ENCODE results near the gene TFRC.
"Not testable (repeated sequence)": the region's sequence is repeated elsewhere in the genome, so short reads cannot be mapped to it uniquely, and the experiment has no call there.

TFRC gene

DNA sequence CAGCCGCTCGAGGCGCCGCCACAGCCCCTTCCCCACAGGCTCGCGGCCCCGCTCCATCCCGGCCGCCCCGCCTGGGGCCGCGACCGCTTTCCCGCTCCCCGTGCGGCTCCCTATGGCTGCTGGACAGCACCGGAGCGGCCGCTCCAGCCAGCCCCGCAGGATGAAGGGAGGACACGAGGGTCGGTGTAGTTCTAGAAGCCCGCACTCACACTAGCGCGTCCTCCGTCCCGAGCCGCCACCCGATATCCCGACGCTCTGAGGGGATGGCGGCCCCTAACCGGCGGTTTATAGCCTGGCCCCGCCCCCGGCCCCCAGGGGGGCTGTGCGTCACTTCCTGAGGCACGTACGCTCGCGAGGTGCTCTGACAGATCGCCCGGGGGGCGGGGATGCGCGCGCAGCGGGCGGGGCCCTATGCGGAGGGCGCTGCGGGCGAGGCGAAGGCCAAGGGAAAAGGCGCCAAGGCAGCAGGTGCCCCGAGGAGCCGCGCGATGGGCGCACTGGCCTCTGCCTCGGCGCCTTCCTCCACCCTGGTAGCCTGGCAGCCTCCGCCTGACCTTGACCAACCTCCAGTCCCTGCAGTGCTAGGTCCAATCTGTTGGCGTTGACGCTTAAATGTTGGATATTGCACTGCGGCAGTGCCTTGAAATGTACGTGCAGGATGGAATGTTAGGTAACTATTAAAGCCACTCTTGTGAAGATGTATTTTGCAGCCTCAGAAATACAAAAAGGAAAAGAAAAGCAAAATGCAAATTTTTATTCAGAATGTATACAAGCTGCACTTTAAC lies at the start of gene TFRC:
TFRC (minus strand) TSS at position 257 of the 785 bp plus-strand sequence. CDS start 4,991 bp downstream, outside the sequence.
- DNase-seq = peak; percentile 80 to 81

DNA sequence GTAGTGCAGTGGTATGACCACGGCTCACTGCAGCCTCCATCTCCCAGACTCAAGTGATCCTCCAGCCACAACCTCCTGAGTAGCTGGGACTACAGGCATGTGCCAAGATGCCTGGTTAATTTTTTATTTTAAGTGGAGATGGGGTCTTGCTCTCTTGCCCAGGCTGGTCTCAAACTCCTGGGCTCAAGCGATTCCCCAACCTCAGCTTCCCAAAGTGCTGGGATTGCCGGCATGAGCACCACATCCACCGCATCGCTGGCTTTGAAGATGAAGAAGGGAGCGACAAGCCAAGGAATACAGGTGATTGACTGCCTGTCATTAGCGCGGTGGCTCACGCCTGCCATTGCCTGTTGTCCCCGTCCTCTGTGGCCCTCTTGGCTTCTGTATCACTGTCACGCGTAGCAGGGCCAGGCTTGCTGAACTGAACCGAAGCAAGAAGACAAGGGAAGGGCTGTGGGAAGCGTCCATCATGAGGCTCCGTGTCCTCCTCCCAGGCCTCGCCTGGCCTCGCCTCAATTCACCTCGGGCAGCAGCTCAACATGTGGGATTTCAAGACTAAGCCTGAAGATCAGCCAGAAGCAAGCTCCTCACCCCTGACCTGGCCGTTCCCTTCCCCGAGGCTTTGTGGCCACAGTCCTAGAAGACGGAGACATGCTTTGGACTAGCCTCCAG lies 46.4 kb upstream of the TFRC start:
- no peak for DNase-seq

DNA sequence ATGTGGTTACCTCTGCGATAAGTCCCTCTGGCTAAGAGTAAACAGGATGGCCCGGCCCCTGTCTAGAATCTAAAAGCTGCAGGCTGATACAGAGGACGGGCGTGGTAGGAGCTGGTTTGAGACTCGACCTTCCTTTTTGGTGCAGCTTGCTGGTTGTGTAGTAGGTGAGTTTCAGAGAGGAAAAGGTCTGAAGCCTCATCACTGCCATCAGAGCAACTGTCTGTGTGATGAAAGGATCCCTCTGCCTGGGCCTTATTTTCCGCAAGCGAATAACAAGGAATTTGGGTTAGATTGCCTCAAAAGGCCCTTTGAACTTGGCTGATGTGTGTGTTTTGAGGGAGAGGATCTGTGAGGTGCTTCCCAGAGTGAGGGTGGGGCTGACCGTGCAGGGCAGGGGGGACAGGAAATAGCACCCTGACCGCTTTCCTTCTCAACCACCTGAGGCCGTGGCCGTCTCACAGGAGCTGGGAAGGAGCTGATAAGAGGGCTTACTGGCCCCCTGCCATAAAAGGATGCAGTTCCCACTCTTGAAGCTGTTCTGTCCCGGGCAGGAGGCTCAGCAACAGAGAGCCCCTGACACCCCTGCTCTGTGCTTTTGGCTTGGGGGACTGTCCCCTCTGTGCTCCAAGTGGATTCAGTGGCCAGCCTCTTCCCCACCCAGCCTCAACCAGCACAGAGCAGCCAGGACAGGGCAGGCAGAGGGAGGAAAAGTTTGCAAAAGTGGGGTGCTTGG lies 45.6 kb upstream of the TFRC start:
- no peak for DNase-seq

DNA sequence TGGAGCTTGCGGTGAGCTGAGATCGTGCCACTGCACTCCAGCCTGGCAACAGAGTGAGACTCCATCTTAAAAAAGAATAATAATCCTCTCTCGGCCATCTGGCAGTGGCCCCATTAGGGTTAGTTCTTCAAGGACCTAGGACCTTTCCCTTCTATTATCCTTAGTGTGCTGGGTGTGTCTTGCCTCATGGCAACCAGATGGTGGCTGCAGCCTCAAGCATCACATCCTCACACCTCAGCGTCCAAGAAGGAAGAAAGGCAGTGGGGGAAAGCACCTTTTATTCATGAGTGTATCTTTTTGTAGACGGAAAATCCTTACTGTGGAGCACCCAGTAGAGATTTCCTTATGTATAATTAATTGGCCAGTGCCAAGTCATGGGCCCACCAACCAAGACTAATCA lies 42.7 kb upstream of the TFRC start:
- DNase-seq = no peak

DNA sequence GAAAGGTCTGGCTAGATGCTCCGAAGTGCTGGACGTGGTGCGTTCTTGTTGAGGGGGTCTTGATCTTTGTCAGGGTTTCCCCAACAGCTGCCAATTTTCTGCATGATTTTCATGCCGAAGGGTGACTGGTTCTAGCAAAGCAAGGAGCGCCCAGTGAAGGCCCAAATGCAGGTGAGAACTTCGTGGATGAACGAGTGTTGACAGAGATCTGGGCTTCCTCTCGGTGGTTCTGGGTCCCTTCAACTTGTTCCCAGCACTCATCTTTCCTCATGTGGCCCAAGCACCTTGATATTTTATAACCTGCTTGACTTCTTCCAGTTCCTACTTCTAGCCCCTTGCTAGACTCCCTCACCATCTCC lies 40.8 kb upstream of the TFRC start:
- no peak for DNase-seq

DNA sequence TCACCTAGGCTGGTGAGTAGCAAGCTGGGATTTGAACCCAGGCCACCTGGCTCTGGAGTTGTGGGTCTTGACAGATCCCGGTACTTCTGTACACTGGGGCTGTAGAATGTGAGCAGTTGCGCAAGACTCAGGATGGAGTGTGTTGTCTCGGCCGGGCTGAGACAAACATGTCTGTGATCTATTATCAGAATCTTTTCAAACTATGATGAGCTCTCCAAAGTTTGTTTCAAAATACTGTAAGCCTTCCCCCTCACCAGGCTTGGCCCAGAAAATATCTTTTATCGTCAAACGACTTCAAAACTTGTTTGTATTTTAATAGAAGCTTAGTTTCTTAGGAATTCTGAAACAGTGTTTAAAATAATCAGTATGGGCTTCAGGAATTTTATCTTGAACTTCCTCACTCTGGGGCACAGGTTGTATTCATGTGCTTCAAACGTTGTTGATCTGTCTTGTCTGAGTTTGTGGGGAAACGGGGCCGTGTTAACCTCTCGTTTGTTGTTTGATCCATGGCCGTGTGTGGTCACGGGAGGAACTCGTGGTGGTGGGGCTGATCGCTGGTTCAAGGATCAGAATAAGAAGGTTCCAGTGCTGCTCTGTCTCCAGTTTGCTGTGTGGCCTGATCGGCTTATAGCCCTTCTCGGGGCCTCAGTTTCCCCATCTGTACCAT lies 40.3 kb upstream of the TFRC start:
- DNase-seq = no peak

DNA sequence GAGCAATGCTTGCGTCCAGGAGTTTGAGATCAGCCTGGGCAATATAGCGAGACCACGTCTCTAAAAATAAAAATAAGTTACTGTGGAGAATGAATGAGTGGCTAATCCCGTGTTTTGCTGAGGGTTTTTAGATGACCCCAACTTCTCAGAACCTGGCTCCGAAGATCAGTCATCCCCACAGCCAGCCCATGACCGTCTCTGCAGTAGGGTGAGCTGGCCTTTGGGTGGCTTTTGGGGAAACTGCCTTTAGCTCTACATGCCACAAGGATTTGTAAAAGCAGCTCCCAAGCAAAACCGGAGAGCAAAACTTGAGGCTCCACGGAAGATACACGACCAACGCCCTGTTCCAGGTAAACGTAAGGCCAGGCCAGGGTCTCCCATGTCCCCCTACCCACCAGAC lies 39.2 kb upstream of the TFRC start:
- no peak for DNase-seq

DNA sequence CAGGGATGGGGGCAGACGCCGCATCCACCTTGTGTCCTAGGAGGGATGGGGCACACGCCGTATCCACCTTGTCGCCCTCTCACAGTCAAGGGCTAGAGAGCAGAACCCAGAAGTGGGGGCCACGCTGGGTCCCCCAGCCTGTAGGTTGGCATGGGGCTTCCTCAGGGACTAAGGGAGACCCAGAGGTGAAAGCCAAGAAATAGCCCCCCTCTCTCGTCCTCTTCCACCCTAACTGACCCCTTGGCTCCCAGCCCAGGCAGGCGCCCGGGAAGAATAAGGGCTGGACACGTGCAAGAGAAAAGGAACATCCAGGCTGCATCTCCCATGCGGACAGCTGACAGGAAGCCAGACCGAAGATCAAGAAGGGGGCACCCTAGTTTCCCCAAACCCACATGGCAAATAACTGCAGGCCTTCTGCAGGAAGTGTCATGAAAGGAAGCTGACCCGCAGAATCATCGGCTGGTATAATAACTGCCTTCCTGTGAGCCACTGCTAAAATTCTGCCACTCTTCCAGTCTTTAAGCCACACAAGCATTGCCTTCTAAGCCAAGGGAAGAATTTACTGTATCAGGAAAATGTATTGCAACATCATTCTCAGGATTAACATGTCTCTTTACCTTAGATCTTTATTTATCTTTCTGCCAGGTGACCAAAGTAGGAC lies 38.5 kb upstream of the TFRC start:
- peak in 1 of 2 donors; percentile 91 for DNase-seq

DNA sequence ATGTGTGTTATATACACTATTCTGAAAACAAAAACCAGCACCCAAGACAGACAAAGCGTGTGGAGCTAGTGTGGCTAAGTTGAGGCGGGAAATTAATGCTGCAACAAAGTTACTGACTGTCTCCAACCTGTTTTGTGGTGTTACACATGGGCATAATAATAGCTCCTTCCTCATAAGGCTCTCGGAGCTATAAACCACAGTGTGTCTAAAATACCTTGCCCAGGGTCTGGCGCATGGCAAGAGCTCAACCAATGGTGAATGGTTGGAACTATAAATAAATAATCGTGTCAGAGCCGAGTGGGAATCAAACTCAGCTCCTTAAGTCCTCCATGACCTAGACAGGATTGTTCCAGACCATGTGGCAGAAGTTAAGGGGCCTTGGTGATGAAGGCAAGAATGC lies 35.9 kb upstream of the TFRC start:
- DNase-seq = peak in 1 of 2 donors; percentile 50

DNA sequence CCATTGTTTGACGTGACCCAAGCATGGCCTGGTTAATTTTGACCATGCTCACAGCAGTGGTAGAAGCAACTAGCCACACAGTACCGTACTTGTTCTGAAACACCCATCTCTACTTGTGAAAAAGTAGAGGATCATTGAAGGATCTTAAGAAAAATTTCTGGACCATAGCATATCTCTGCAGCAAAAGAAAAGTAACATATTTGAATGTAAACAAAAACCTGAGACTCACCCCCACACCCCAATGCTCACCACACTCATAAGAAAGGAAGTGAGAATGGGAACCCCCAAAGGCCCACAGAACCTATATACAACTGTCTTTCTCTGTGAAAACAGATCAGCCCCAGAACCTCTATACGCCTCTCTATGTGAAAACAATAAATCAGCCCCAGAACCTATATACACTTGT lies 33.8 kb upstream of the TFRC start:
- DNase-seq = peak in 1 of 2 donors; percentile 54

DNA sequence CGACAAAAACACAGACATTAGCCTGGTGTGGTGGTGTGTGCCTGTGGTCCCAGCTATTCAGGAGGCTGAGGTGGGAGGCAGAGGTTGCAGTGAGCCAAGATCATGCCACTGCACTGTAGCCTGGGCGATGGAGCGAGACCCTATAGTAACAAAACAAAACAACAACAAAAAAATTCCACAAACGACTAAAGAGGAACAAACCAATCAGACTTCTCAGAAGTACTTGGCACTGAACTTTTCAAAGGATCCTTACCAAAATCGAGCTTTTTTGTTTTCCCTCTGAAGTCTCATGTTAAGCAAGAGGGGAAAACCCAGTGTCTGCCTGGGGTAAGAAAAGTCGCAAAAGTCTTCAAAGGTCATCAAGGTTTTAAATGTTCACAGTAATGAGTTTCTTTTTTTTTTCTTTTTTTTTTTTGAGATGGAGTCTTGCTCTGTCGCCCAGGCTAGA lies 30.1 kb upstream of the TFRC start:
- DNase-seq = peak in 1 of 2 donors; percentile 66

DNA sequence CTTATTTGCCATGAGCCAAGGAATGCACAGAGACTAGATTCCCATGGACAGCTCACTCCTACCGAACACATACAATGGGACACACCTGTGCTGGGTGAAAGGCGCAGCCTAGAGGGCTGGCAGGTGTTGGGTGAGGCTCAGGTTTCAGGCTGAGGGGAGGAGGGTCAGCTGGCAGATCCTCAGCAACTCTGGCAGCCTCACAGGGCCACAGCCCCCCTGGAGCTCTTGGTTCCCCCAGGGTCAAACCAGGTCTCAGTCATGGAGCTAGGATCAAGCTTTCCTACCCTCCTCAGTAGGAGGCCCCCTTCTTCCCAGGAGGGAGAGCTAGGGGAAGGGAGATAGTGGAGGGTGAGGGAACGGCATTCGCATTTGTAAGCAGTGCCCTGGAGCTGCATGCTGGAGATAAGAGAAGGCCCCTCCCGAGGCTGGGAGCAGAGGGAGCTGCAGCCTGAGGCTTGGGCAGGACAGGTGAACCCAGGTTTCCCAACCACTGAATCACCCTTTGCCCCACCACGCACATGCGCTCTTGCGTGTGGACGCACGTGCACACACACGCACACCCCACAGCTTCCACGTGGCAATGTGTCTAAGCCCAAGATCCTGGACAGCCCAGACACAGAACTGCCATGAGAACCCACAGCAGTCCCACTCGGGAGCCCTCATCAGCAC lies 26.3 kb upstream of the TFRC start:
- no peak for DNase-seq

DNA sequence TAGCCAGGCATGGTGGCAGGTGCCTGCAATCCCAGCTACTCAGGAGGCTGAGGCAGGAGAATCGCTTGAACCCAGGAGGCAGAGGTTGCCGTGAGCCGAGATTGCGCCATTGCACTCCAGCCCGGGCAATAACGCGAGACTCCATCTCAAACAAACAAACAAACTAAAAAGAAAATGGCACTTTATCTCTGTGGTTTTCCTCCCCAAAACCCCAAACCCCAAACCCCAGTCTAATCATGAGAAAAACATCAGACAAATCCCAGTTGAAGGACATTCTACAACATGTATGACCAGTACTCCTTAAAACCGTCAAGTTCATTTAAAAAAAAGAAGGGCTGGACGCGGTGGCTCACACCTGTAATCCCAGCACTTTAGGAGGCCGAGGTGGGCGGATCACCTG lies 22.8 kb upstream of the TFRC start:
- DNase-seq = not testable (repeated sequence)

DNA sequence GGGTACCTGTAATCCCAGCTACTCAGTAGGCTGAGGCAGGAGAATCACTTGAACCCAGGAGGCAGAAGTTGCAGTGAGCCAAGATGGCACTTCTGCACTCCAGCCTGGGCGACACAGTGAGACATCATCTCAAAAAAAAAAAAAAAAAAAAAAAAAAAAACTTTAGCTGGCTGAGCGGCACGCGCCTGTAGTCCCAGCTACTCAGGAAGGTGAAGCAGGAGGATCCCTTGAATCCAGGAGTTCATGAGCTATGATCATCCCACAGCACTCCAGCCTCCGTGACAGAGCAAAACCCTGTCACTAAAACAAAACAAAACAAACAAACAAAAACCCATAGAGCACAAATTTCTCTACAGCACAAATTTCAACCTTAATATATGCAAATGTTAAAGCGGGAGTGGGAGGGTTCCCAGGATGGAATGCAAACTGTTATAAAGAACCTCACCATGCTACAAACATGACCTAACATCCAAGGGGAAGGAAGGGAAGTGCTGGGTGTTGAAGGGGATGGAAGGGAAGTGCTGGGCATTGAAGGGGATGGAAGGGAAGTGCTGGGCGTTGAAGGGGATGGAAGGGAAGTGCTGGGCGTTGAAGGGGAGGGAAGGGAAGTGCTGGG lies 16.6 kb upstream of the TFRC start:
- not testable (repeated sequence) for DNase-seq

DNA sequence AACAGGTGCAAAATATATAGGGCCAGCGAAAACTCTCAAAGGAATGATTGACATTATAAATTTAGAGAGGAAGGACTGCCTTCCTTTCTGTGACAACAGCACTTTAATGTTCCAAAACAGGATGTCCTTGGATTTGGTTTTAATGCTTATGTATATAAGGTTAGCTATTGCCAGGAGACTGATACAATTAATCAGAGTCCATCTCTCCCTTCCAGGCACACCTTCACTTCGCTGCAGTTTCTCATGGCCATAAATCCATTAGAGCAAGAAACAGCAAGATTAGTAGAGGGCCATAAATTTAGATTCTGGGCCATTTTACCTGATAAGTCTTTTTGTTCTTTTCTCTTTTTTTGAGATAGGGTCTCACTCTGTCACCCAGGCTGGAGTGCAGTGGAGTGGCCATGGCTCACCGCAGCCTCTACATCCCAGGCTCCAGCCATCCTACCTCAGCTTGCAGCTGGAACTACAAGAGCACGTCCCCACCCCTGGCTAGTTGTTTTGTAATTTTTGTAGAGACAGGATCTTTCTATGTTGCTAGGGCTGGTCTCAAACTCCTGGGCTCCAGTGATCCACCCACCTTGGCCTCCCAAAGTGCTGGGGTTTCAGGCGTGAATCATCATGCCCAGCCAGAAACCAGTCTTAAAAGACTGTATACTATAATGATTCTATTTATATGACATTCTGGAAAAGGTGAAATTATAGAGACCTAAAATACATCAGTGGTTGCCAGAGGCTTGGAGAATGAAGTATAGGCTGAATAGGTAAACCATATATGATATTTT lies 15.7 kb upstream of the TFRC start:
- no peak for DNase-seq

DNA sequence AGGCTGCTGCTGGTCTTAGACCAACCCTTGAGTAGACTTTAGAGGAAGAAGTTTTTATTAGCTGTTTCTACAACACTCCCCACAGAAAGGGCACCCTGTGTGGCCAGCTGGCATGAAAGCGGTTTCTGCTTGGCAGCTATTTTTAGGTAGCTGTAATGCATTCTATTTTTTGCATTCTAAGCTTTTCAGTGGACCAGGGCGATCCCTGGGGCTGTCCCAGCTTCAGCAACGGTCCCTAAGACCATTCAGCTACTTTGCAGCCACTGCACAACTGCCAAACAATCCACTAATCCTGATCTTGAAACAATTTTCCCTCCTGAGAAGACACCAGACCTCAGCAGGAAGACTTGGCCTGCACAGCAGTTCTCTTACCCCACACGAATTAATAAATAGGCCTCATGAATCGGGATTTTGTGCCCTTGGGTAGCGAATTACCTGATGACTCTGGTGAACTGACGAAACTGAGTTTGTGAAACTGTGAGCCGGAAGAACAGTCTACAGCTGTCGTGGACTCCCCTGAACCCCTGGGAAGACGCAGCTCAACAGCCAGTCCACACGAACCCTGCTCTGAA lies 14.6 kb upstream of the TFRC start:
- peak in 1 of 2 donors; percentile 57 for DNase-seq

DNA sequence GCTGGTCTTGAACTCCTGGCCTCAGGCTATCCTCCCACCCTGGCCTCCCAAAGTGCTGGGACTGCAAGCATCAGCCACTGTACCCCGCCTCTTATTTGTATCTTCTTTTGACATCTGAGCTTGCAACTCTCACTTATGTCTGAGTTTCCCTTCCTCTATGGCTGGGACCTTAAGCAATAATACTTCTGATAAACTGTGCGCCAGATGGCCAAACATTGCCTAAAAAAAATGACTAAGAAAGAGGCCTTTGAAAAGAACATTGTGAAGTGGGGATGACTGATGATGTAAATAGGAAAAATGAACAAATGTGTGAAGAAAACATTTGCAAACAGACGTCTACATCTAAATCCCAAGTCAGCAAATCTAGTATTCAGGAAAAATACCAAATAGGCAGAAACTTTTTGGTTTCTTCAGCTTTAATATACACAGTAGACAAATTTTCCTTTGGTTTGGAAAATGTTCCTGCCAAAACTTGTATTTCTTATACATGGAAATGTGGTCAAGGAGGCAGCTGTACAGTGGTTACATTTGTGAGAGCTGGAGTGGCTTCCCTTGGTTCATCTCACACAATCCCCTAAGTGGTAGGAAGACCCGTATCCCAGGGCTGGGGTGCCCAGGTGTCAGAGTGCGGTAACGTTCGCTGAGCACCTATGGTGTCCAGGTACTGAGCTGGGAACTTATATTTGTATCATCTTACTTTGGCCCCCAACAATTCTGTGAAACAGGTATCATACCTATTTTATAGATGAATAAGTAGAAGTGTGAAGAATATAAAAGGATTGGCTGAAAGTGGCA lies 11.6 kb upstream of the TFRC start:
- DNase-seq = peak in 1 of 2 donors; percentile 50

DNA sequence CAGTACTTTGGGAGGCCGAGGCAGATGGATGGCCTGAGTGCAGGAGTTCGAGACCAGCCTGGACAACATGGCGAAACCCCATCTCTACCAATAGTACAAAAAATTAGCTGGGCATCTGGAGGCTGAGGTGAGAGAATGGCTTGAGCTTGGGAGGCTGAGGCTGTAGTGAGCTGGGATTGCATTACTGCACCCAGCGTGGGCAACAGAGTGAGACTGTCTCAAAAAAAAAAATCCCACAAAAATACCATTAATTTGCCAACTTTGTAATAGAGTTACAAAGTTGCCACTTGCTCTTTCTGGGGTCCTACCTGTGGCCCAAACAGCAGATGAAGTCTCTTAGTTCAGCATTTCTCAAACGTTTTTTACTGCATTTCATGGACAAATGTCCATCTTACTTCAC lies 6.0 kb upstream of the TFRC start:
- no peak for DNase-seq

DNA sequence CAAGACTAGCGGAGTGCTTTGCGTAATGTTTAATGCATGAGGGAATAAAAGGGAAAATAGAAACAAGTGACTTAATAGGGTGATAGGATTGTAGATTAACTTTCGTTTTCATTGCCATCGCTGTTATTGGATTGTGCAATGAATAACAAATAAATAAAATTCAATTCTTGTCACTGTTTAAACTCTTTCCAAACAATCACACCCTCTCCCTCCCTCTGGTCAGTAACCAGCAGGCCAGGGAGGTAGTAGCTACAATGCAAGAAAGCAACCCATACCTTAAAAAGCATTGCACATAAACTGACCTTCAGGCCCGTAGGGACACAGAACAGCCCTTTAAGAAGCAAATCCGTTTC lies 705 bp upstream of the TFRC start:
- no peak for DNase-seq

Measured in bone marrow (tissue), 2 donors.